ENCODE measurements around the gene BOD1L1.

- TF ChIP-seq CTCF (IDR thresholded peaks at IDR 0.05): no peak
- no peak for TF ChIP-seq EZH2 (IDR thresholded peaks at IDR 0.05; ENCODE audit: borderline replicate concordance, insufficient read depth, low read depth, low read length, poor library complexity, severe bottlenecking)
Observed at GRCh38 chr4:13558881-13559280, 68.6 kb downstream of the BOD1L1 start.

Data from B cell (primary cell).